ENCODE measurements around the gene SEMA3C. TPM values are rescaled to one million over a fixed set of nuclear protein-coding genes. Genes with fewer than 3 reads are reported as not detected.

Gene SEMA3C
- total and polyA plus RNA-seq, 7 donors, result 8.4 to 298 (median 213) TPM

- no peaks in the 10 kb centered on the region for H3K36me3 ChIP-seq
- H3K27me3 ChIP-seq, result no peaks in the 10 kb centered on the region
- no peak overlapping the region for H3K4me3 ChIP-seq
- 18 to 58% methylated on average over 5 of the region's 5 CpGs for WGBS, 2 donors
- H3K4me1 ChIP-seq, result peaks cover 0 to 28% (median 13%) of the 10 kb centered on the region in 4 donors
- TF ChIP-seq POLR2AphosphoS5 (IDR thresholded peaks at IDR 0.05) (no peak), CTCF (IDR thresholded peaks at IDR 0.05) (no peak), POLR2A (IDR thresholded peaks at IDR 0.05) (no peak), EP300 (IDR thresholded peaks at IDR 0.05) (no peak)
- peak overlapping the region in 3 of 4 donors; percentile 18 to 50 (median 35) for H3K27ac ChIP-seq
- intact Hi-C loops (cut with DNase I), result no loop called here
- DNase-seq, result no peak
- H3K9me3 ChIP-seq, result no peaks in the 10 kb centered on the region
These were observed 41.9 kb downstream of the SEMA3C start for GRCh38 chr7:80876894-80877414.

GRCh38 chr7:80875537-80876120 is 43.2 kb downstream of the SEMA3C start:
- Histone ChIP-seq H3K4me3 (no peak overlapping the region), H3K4me1 (peaks cover 0 to 30% (median 21%) of the 10 kb centered on the region in 4 donors), H3K27me3 (no peaks in the 10 kb centered on the region), H3K27ac (no peak overlapping the region), H3K9me3 (no peaks in the 10 kb centered on the region), H3K36me3 (no peaks in the 10 kb centered on the region)
- 84 to 92% methylated on average over 9 of the region's 9 CpGs for WGBS, 2 donors
- intact Hi-C loops (cut with DNase I), result no loop called here
- no peak for DNase-seq
- TF ChIP-seq POLR2AphosphoS5 (IDR thresholded peaks at IDR 0.05), result no peak
- TF ChIP-seq CTCF (IDR thresholded peaks at IDR 0.05), result no peak
- TF ChIP-seq POLR2A (IDR thresholded peaks at IDR 0.05), result no peak
- TF ChIP-seq EP300 (IDR thresholded peaks at IDR 0.05), result no peak

GRCh38 chr7:80873140-80873539 is 45.7 kb downstream of the SEMA3C start:
- intact Hi-C loops (cut with DNase I), result no loop called here
- 50 to 66% methylated on average over 5 of the region's 5 CpGs for WGBS, 2 donors
- DNase-seq, result no peak
- TF ChIP-seq EP300 (IDR thresholded peaks at IDR 0.05), result no peak
- no peak for TF ChIP-seq POLR2A (IDR thresholded peaks at IDR 0.05)
- TF ChIP-seq CTCF (IDR thresholded peaks at IDR 0.05), result no peak
- TF ChIP-seq POLR2AphosphoS5 (IDR thresholded peaks at IDR 0.05), result no peak
- Histone ChIP-seq H3K9me3 (no peaks in the 10 kb centered on the region), H3K27ac (no peak overlapping the region), H3K27me3 (no peaks in the 10 kb centered on the region), H3K36me3 (no peaks in the 10 kb centered on the region), H3K4me1 (peaks cover 0 to 40% (median 36%) of the 10 kb centered on the region in 4 donors), H3K4me3 (no peak overlapping the region)

GRCh38 chr7:80871228-80871627 is 47.6 kb downstream of the SEMA3C start:
- H3K4me3 ChIP-seq, result no peak overlapping the region
- peaks cover 0 to 27% (median 24%) of the 10 kb centered on the region in 4 donors for H3K4me1 ChIP-seq
- H3K27ac ChIP-seq, result peak overlapping the region in 3 of 4 donors; percentile 44 to 66 (median 49)
- intact Hi-C loops (cut with DNase I), result no loop called here
- no peak for DNase-seq
- 70 to 74% methylated on average over 2 of the region's 2 CpGs for WGBS, 2 donors
- no peaks in the 10 kb centered on the region for H3K36me3 ChIP-seq
- no peaks in the 10 kb centered on the region for H3K27me3 ChIP-seq
- no peaks in the 10 kb centered on the region for H3K9me3 ChIP-seq
- TF ChIP-seq EP300 (IDR thresholded peaks at IDR 0.05), result no peak
- TF ChIP-seq POLR2A (IDR thresholded peaks at IDR 0.05), result no peak
- TF ChIP-seq POLR2AphosphoS5 (IDR thresholded peaks at IDR 0.05), result no peak
- TF ChIP-seq CTCF (IDR thresholded peaks at IDR 0.05), result no peak

All from sigmoid colon (tissue), 7 donors.